ENCODE measurements around the gene HSPG2.

GRCh38 chr1:21930629-21931170 lies 6.4 kb downstream of the HSPG2 start:
- no peak for TF ChIP-seq POLR2A (IDR thresholded peaks at IDR 0.05; ENCODE audit: low read depth, low read length)
- no peak for TF ChIP-seq POLR2AphosphoS5 (IDR thresholded peaks at IDR 0.05; ENCODE audit: low read depth, low read length)
- TF ChIP-seq TAF1 (IDR thresholded peaks at IDR 0.05; ENCODE audit: borderline replicate concordance, low read depth, low read length), result no peak
